ENCODE results near the gene ATXN1.
A peak's percentile ranks its signal among the peaks of the same experiment; 100 is the strongest.

Gene ATXN1

DNA sequence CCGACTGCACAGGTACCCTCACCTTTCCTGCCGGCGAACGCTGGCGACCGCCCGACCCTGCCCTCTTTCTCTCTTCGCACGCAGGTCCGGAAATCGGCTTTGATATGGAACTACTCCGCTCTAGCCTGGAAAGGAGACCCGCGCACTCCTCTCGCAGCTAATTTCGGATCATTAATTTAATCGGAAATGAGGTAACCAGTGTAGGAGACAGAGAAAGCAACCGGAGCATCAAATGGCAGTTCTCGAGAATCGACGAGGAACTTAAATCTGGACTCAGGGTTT, 949 bp upstream of the ATXN1 start:
- DNase-seq (ENCODE audit: low read depth): no peak

DNA sequence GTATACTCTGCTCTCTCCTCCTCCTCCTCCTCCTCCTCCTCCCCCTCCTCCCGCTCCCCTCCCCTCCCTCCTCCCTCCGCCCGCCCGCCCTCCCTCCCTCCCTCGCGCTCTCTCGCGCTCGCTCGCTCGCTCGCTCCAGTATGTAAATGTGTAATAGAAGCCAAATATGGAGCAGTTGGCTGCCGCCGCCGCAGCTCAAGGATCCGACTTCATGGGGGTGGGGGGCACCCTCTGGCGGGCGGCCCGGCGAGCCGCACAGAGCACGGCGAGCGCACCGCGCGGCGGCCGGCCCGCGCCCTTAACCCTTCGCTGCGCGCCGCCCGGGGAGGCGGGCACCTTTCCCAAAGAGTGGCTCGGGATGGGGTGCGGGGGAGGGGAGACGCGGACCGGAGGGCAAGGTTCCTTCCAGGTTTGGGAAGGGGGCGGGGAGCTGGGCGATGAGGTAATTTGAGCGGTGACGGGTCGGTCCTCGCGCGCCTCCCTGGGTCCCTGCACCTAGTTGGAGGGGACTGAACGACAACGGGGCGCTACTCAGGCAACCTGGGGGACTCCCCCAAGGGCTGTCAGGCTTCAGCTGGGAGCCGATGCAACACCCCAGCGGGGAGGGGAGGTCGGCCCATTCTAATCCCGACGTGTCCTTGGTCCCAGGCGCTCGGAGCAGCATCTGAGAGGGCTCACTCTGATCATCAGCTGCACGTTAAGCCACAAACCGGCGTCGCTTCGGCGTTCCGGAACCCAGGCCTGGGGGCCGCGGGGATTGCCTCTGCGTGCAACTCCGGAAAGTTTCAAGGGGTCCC, 409 bp upstream of the ATXN1 start:
- DNase-seq (ENCODE audit: low read depth): peak; percentile 66

DNA sequence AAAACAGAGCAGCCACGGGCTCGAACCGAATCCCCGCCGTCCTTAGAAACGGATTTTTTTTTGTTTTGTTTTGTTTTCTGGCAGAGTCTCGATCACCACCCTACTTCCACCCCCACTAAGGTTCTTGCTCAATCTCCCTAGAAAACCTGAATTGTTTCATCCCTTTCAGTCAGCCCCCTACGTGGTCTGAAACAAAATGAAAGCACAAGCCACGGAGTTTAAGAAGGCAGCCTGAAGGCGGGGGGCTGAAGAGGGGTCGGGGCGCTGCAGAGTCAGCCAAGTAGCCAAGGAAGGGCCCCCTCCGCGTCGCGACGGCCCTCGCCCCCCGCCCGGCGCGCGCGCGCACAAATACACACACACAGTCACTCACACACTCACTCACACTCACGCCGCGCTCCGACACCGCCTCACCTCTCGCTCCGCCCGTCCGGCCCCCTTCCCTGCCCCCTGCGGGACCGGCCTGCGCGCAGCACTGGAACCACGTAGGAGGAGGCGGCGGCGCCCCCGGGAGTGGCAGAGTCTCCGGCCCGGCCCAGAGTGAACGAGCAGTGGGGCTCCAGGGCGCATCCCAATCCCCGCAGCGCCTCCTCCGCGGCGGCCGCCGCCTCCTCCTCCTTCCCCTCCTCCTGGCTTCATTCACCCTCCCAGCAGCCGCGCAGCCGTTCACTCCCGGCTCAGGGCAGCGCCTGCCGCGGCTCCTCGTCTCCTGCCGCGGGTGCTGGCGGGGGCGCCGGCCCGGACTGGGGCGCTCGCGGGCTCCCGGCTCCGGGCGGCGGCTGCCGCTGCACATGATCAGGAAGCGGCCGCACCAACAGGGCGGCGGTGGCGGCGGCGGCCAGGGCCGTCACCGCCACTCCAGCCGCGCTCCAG, 1.4 kb downstream of the ATXN1 start:
- peak; percentile 71 for DNase-seq (ENCODE audit: low read depth)

DNA sequence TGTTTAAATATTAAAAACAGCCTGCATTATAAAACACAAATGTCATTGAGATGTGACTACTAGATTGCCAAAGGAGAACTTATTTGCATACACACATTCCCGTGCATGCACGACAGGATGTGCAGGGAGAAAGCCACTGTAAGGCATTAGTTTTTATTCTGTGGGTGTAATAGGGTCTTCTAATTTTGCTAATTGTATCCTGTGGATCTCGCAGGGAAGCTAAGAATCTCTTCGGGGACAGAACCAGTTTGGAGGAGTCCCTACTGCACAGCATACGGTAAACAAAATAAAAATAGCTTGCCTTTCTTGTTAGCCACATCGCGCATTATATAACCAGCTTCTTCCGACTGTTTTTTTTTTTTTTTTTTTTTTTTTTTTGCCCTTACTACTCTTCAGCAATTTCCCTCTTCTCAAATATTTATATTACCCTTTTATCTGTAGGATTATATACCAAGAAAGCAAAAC, 2.0 kb downstream of the ATXN1 start:
- no peak for DNase-seq (ENCODE audit: low read depth)

DNA sequence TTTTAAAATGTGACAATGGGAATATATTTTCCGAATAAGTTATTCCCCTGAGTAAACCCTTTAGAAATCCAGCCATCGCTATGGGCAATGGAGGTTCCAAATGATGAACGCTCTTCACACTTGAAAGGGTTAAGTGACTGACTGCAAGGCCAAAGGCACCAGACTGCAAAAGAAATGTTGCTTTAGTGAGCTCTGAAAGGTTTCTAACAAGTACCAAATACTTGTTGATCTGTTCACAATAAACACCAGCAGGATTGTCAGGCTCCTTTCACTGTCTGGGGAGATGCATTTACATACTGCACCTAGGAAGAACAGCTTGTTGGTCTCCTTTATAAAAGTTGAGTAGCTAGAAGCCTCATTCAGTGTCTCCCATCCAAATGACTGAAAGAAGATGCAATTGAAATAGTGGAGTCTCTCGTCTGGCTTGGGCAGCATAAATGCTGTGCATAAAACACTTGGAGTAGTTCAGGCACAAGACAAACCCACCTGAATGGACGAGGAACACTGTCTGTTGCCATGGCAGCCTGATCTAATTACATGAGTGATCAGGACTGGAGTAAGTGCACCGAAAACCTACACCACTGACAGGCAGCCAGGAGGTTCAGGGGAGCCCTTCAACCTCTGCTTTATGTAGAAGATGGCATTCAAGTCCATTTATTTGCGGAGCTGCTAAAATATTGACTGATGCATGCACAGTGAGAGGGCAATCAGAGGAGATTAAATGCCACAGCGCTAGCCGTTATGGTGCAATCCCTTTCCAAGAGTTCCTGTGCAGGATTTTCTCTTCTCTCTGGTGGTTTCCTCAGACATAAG, 2.9 kb downstream of the ATXN1 start:
- no peak for DNase-seq (ENCODE audit: low read depth)

DNA sequence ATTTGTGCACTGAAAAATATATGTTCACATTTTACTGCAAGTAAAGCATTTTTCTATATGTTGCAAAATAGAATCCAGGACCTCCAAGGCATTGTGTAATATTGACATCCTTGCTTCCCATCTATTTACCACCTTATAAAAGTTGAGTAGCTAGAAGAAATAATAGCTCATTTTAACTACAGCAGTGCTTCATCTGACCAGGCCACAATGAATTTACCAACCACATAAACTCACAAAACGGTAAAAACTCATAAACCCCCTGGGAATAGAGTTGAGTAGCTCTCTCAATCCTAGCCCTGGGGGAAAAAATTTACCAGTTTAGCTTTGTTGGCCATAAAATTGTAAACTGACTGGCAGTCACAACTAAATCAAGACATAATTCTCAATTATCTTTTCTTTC, 3.9 kb downstream of the ATXN1 start:
- DNase-seq (ENCODE audit: low read depth): no peak

DNA sequence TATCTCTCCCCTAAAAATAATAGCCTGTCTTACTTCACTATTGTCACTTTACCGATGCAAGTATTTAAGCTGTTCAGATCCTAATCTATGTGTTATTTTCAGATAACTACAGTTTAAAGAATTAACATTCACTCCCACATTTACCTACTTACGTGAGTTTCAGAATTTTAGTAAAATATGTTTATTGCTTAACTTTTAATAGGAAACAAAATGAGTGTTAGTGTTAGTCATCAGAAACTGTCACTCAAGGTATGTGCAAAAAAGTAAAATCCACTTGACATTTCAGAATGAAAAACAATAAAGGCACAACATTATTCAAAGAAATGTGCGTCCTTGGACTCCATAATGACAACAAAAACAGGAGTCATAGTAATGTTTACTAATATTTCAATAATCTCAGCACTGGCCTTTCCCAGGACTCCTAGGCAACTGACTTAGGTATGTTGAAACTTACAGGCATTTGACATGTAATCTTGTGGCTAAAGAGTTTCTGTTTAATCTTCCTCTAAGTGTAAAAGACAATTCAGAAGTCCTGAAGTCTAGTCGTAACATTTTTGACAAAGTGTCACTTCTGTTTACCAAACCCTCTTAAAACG, 4.5 kb downstream of the ATXN1 start:
- DNase-seq (ENCODE audit: low read depth): no peak

DNA sequence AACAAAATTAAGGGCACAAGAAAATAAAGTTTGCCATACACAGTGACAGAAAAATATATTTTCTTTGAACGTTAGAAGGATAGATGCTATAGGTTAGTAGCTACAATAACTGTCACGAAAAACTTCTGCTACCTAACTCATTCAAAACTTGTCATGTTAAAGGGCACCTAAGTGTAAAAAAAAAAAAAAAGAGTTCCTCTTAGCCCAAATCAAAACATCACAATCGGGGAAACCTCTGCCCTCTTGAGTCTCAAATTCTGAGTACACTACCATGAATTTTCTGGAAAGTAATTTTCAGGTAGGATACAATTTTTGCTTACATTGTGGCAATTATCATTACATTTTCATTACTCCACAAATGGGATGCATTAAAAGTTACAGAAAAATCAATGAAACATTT, 5.7 kb downstream of the ATXN1 start:
- DNase-seq (ENCODE audit: low read depth): no peak

DNA sequence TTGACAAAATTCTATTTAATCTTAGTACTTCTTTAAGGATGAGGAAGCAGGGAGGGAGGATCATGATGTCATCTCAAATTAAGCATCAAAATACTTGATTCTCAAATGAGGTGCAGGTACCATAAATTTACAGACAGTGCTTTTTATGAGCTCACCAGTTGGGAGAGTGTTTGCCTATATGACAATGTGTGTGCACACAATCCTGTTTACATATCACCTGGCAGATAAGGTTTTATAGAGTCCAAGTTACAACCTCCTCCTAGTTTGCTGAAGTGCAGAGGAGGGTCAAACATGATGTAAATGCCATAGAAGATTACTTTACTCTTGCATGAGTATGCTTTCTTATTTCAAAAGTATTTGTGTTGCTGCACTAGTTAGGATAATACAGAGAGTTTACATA, 6.4 kb downstream of the ATXN1 start:
- no peak for DNase-seq (ENCODE audit: low read depth)

DNA sequence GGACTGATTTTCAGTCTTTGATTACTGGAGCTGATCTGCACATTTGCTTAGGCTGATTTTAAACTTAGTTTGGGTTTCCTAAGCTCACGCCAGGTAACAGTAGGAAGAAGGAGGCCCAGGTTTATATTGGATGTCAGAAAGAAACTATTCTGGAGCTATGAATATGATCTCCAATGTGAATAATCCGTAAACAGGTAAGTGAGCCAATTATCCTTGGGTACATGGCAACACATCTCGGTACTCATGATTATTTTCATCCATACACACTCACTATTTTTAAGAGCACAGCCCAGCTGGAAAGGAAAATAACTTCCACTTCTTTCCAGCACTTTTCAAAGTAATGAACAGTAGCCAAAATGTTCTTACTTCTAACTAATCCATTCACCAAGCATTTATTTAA, 7.0 kb downstream of the ATXN1 start:
- DNase-seq (ENCODE audit: low read depth): no peak

DNA sequence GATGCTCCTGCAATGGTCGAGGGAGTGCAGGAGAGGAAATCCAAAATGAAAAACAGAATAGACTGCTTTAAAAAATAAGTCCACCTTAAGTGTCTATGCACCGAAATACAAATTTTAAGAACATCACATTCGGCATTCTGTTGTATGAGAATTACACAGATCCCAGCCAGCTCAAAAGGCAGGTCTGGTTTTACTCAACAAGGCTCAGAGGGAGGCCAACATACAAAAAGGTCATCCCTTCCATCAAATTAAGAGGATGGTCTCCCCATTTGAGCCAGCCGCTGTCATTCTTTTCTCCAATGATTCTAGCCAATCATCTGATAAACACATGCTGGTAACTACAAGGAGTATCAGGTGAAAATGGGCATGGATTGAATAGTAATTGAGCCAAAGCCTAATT, 7.9 kb downstream of the ATXN1 start:
- DNase-seq (ENCODE audit: low read depth): no peak

DNA sequence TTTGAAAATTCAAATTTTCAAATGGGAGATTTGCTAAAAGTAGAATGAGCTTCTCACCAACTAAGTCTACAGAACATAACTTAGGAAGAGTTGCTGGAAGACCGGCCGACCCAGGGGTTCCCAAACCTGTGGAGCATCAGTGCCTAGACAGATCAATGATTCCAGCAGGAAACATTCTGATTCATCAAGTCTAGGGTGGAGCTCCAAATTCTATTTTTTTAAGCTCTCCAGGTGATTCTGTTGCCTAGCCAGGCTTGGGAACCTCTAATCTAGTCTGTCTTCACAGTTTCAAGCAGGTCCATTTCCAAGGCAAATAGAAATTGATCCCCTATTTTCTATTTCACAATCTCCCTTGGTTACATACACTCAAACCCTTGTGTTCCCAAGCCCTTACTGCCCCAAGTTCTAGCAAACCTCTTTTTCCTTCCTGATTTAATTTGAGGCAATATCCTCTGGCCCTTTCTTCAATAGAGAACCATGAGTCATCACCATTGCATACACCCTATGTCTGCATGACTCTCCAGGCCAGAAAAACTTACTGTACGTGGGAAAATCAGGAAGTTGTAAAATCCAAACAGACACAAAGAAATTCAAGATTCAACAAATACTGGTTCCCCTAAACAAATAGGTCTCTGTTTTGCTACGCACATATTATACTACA, 8.9 kb downstream of the ATXN1 start:
- no peak for DNase-seq (ENCODE audit: low read depth)

DNA sequence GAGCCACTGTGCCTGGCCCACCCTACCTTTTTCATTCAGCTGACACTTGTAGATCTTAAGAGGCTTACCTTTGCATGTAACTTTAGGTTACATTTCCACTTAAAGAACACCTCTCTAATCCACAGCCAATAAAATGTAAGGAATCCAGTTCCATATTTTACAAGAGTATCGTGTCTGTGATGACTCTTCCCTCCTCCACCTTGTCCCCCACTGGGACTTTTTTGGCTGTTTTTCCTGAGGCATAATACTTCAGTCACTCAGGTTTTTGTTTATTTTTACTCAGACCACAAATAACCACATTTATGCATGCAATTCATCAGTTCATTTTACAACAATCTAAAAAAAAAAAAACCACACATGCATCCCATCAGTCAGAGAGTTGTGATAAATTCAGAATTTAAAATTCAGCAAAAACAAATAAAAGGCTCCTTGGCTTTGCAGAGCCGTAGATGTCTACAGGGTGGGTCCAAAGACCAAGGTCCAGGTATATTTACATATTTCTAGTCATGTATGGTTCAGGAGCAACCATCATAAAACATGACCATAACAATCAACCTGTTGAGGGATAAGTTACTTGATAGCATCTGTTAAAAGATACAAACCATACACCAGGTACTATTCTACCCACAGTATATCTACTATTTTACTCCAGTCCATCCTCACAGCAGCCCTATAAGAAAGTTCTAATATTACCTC, 9.9 kb downstream of the ATXN1 start:
- no peak for DNase-seq (ENCODE audit: low read depth)

DNA sequence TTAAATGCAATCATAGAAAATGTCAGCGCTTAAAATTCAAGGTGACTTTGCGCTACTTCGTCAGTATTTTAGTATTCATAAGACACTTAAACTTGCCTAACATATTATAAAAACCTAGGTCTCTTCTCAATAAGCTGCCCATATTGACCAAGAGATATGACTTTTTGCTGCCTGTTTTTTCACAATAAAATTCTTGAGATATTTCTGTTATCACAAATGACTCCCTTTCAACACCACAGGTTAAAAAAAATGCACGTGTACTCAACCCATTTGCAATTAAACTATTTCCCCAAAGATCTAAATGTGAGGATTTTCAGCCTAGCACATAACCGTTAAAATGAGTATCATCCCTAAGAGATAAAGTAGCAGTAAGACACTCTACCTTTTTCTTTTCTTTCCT, 10.7 kb downstream of the ATXN1 start:
- no peak for DNase-seq (ENCODE audit: low read depth)

DNA sequence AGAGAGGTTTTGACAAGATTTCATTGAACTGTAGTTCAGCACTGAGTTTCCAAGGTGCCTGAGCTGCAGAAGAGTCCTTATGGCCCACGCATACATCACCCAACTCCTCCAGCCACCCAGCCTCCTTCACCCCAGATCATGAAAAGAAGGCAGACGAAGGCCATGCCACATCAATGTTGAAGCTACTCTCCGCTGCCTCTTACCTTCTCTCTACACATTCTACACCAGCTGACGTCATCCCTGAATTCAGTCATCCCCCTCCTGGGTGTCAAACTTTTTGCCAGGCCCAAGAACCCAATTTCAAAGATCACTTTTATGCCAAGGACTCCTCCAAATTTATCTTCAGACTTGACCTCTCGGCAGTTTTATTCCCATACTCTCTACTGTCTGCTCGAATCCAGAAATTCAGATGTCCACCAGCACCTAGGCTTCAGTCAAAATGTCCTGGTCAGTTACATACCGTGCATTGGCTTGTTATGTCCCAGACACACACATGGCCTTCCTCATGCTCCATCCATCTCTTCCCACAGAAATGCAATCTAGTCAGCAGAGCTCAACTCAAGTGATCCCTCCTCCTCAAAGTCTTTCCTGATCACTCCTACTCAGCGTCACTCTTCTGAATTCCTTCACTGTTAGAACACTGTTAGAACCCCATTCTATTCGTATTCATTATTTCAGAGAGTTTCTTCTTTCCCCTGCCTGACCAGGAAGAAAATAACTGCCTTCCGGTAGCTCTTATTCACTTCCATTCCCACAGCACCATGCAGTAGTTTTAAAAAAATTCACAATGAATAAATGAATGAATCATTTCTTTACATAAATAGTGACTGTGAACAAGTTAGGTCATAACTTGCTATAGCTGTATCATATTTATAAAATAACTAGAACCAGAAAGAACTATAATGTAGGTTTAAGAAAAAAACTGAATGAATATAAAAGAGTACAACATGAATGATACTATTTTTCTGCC, 11.5 kb downstream of the ATXN1 start:
- no peak for DNase-seq (ENCODE audit: low read depth)

DNA sequence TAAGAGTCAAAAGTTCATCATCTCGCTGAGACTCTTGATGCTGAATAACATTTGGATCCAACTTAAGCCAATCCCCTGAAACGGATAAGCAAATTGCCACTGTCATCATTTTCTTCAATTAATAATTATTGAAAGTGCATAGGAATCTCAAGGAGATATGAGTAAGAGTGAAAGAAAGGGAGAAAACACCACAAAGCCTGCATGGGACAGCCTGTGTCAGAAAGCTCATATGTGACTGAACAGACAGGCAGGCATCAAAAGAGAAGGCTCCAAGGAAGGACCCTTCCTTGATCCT, 13.3 kb downstream of the ATXN1 start:
- no peak for DNase-seq (ENCODE audit: low read depth)

DNA sequence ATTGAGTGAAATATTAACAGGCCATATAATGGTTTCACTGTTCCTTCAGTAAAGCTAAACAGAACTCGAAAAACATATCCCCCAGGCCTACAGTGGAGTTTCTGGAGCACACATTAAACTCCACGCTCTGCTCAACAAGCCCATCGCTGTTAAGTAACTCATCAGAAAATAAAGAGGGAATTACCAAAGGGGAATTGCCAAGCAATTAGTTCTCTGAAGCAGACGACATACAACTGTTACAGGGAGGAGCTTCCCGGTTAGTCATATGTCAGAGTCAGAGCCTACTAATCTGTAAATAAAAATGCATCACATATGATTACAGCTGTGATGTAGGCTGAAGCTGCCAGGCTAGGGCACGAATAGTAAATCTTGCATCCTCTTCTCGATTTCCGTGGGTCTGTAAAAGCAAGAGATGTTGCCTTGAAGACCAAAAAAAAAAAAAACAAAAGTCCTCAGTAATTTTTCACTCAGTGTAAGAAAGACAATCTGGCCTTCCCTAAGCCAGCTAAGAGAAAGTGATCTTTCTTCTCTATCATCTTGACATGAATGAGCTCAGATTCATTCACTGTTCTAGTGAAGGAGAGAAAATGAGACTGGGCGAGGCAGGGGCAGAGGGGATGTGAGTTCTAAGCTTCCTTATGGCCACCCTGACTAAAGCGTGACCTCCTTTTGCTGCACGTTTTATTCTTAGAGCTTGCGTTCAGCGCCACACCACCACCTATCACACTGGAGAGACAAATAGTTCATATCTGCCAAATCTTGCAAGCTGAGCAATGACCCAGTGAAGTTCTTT, 13.8 kb downstream of the ATXN1 start:
- DNase-seq (ENCODE audit: low read depth): no peak

DNA sequence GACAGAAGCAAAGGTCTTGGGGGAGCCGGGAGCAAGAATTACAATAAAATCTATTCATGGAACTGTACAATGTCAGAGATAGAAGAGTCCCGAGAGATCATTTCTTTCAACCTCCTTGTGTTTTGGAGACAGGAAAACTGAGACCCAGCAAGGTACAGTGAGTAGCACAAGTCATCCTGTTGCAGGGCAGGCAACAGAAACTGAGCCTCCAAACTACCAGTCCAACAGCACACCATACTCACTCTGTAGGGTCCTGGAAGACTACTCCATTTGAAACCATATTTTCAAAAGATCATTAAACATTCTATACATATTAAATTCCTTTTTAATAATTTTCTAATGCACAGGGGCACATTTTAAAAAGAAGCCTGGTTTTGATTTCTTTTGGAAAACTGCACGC, 14.4 kb downstream of the ATXN1 start:
- no peak for DNase-seq (ENCODE audit: low read depth)

DNA sequence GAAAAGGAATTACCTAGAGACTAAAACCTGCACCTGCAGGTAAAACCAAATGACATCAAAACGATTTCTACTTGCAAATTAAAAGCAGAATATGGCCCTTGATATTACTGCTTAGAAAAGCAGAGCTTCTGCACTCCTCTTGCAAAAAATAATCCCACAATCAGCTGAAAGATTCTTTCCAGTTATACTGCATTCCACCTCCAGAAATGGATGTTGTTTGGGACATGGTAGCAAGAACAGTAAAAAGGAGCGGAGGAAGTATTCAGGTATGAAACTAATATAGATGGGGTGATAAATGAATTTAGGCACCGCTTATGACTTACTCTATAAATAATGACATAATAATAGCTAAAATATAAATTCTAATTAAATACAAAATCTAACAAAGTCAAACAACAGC, 14.9 kb downstream of the ATXN1 start:
- no peak for DNase-seq (ENCODE audit: low read depth)
